Neuron (in vitro differentiated cells): ENCODE measurements around the gene CD300H.

Source experiments
- H2AFZ ChIP-seq: one replicate; pipeline ENCODE4 v1.6.1; 2013; ENCODE audit warnings: low read depth, mild to moderate bottlenecking, inconsistent platforms, low read length, moderate library complexity
- H3K27me3 ChIP-seq: one replicate; pipeline ENCODE4 v1.6.1; 2013; ENCODE audit warnings: low read length; ENCODE audit not compliant: insufficient read depth
- H3K36me3 ChIP-seq: one replicate; pipeline ENCODE4 v1.6.1; 2013; ENCODE audit warnings: low read length; ENCODE audit not compliant: insufficient read depth
- H3K4me1 ChIP-seq: one replicate; pipeline ENCODE4 v1.6.1; 2013; ENCODE audit warnings: low read length; ENCODE audit not compliant: insufficient read depth
- H3K4me3 ChIP-seq: 2 replicates; pipeline ENCODE4 v1.5.1; 2013; ENCODE audit warnings: mild to moderate bottlenecking, low read length, moderate library complexity
- H3K9me3 ChIP-seq: one replicate; pipeline ENCODE4 v1.6.1; 2013; ENCODE audit warnings: low read length

CD300H gene

GRCh38 chr17:74555427-74555940, 11.8 kb downstream of the CD300H start:
- no peaks in the 10 kb centered on the region for H3K36me3 ChIP-seq
- no peaks in the 10 kb centered on the region for H3K9me3 ChIP-seq
- no peaks in the 10 kb centered on the region for H3K27me3 ChIP-seq
- H2AFZ ChIP-seq, result no peak overlapping the region
- H3K4me3 ChIP-seq, result no peak overlapping the region
- H3K4me1 ChIP-seq, result peaks cover 14% of the 10 kb centered on the region

- Histone ChIP-seq H3K9me3 (no peaks in the 10 kb centered on the region), H3K36me3 (no peaks in the 10 kb centered on the region), H3K4me1 (peaks cover 14% of the 10 kb centered on the region), H3K27me3 (no peaks in the 10 kb centered on the region), H3K4me3 (no peak overlapping the region), H2AFZ (no peak overlapping the region)
Measured at GRCh38 chr17:74554909-74555308, 12.4 kb downstream of the CD300H start.

- Histone ChIP-seq H3K9me3 (no peaks in the 10 kb centered on the region), H3K4me1 (peaks cover 14% of the 10 kb centered on the region), H3K4me3 (no peak overlapping the region), H2AFZ (no peak overlapping the region), H3K27me3 (no peaks in the 10 kb centered on the region), H3K36me3 (no peaks in the 10 kb centered on the region)
Measured at GRCh38 chr17:74552037-74552436, 15.3 kb downstream of the CD300H start.

- Histone ChIP-seq H3K9me3 (no peaks in the 10 kb centered on the region), H3K4me3 (no peak overlapping the region), H3K36me3 (no peaks in the 10 kb centered on the region), H3K4me1 (peaks cover 14% of the 10 kb centered on the region), H3K27me3 (no peaks in the 10 kb centered on the region), H2AFZ (no peak overlapping the region)
Measured at GRCh38 chr17:74550602-74551001, 16.7 kb downstream of the CD300H start.

DNA sequence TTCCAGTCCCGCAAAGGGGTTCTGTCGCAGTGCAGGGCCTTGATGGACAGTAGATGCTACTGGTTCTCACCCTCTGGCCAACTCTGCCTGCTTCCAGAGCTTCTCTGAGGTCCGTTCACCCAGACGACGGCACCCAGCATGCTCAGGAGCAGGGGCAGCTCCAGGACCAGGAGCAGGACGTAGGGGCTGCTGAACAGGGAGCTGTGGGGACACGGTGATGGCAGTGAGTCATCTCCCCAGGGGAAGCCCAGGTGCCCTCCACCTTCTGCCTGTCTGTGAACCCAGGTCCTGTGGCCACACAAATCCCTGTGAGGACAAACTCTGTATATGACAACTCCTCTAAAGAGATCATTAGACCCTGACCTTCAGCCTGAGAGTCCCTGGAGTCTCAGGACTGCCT, 18.0 kb downstream of the CD300H start:
- peaks cover 17% of the 10 kb centered on the region for H3K4me1 ChIP-seq
- no peaks in the 10 kb centered on the region for H3K36me3 ChIP-seq
- H3K9me3 ChIP-seq, result no peaks in the 10 kb centered on the region
- no peak overlapping the region for H2AFZ ChIP-seq
- no peaks in the 10 kb centered on the region for H3K27me3 ChIP-seq
- H3K4me3 ChIP-seq, result no peak overlapping the region

DNA sequence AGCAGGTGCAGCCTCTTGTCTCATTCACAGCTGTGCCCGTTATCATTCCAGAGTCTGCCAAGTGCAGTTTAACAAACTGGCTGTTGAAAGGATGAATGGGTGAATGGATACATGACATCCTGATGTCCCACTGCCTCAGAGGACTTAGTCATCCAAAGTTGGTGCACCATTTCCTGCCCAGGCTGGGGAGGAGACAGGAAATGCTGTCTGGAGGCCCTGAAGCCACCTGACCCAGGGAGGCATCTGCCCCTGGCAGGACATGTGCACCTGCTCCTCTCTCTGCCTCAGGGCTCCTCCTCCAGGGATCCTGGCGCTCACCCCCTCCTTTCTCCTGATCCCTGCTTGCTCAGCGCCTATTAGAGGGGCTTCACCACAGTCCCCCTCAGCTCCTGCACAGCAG, 19.6 kb downstream of the CD300H start:
- H3K27me3 ChIP-seq, result no peaks in the 10 kb centered on the region
- H2AFZ ChIP-seq, result no peak overlapping the region
- H3K4me3 ChIP-seq, result no peak overlapping the region
- peaks cover 17% of the 10 kb centered on the region for H3K4me1 ChIP-seq
- no peaks in the 10 kb centered on the region for H3K36me3 ChIP-seq
- no peaks in the 10 kb centered on the region for H3K9me3 ChIP-seq

DNA sequence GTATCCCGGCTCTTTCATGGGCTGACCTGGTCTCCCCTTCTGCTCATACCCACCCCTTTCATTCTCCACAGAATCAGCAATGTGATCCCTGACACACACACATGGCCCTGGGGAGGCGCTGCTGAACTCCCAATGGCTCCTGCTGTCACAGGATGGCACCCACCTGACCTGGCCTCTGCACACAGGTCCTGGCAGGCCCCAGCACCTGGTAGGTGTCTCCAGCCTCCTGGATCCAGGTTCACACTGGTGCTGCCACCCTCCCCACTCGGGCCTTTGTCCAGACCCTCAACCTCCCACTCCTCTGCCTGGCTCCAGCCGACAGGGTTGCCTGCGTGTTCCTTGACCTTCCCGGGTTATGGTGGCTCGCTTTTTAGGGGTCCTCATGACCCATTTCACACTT, 20.0 kb downstream of the CD300H start:
- peaks cover 14% of the 10 kb centered on the region for H3K4me1 ChIP-seq
- no peaks in the 10 kb centered on the region for H3K9me3 ChIP-seq
- no peaks in the 10 kb centered on the region for H3K27me3 ChIP-seq
- no peak overlapping the region for H2AFZ ChIP-seq
- H3K36me3 ChIP-seq, result no peaks in the 10 kb centered on the region
- no peak overlapping the region for H3K4me3 ChIP-seq

DNA sequence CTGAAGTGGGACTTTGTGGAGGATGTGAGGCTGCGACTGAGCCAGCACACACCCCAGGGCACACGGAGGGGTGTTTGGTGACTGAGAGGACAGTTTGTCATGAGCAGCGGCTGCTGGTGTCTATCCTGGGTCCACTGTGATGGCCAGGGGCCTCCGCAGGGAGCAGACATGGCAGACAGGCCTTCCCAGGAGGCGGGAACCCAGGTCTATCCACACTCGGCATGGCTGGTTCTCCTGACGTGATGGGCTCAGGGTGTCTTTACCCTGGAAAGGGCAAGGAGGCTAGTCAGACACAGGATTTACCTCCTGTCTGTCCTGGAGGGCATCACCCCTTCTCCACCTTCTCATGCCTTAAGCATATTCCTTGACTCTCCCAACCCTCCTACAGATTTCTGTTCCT, 20.7 kb downstream of the CD300H start:
- H3K36me3 ChIP-seq, result no peaks in the 10 kb centered on the region
- no peaks in the 10 kb centered on the region for H3K9me3 ChIP-seq
- H3K4me3 ChIP-seq, result no peak overlapping the region
- peaks cover 4% of the 10 kb centered on the region for H3K27me3 ChIP-seq
- H3K4me1 ChIP-seq, result peaks cover 8% of the 10 kb centered on the region
- H2AFZ ChIP-seq, result no peak overlapping the region

DNA sequence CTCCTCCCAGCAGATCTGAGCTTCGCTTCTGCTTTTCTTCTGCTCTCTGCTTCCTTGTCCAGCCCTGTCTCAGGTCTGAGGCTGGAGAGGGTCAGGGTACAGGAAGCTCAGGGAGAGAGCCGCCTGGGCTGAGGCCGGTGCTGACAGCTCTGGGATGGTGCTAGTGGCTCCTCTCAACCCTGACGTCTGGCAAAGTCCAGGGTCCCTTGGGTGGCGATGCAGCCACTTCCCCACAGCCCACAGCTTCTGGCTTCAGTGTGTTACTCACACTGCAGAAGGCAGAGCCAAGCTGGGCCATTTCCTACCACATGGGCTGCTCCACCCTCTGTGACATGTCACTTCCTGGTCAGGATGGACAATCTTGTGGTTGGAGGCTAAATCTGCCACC, 21.5 kb downstream of the CD300H start, which contains the start of gene CD300C:
Gene CD300C (minus strand): TSS at position 273 of the 388 bp plus-strand sequence. CDS start 333 bp downstream, outside the sequence.
- no peak within 1 kb of the TSS for H2AFZ ChIP-seq
- no peak within 1 kb of the TSS for H3K4me3 ChIP-seq
- no peaks in the 10 kb centered on the region for H3K9me3 ChIP-seq
- H3K27me3 ChIP-seq, result peaks cover 11% of the 10 kb centered on the region
- peaks cover 3% of the 10 kb centered on the region for H3K4me1 ChIP-seq
- H3K36me3 ChIP-seq, result no peaks in the 10 kb centered on the region

DNA sequence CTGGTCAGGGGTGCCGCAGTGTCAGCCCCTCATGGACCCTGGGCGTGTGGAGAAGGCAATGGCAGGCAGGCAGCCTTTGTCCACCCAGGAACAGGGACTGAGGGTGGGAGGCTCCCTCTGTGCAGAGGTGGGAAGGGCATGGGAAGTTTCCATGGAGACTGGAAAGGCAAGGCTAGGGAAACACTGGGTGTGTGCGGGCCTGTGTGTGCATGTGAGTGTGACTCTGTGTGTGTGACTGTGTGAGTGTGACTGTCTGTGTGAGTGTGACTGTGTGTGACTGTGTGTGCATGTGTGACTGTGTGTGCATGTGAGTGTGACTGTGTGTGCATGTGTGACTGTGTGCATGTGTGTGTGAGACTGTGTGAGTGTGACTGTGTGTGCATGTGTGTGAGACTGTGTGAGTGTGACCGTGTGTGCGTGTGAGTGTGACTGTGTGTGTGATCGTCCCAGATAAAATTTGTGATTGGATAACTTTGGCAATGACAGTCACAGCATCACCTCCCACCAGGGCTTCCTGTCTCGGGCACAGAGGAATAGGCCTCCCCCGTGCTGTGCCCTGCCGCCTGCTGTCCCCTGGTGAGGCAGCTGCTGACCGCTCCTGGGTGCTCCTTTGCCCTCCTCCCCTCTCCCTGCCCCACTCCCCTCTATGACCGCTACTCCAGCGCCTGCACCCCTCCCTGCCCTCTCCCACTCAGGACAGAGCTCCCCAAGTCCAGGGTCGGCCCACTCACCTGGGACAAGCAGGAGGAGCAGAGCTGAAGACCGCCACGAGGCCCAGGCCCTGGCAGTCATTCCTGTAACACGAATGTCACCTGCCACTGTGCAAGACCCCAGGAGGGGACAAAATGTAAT, 22.1 kb downstream of the CD300H start:
- H3K9me3 ChIP-seq, result no peaks in the 10 kb centered on the region
- H3K27me3 ChIP-seq, result peaks cover 12% of the 10 kb centered on the region
- peaks cover 3% of the 10 kb centered on the region for H3K4me1 ChIP-seq
- H2AFZ ChIP-seq, result no peak overlapping the region
- H3K36me3 ChIP-seq, result no peaks in the 10 kb centered on the region
- no peak overlapping the region for H3K4me3 ChIP-seq

DNA sequence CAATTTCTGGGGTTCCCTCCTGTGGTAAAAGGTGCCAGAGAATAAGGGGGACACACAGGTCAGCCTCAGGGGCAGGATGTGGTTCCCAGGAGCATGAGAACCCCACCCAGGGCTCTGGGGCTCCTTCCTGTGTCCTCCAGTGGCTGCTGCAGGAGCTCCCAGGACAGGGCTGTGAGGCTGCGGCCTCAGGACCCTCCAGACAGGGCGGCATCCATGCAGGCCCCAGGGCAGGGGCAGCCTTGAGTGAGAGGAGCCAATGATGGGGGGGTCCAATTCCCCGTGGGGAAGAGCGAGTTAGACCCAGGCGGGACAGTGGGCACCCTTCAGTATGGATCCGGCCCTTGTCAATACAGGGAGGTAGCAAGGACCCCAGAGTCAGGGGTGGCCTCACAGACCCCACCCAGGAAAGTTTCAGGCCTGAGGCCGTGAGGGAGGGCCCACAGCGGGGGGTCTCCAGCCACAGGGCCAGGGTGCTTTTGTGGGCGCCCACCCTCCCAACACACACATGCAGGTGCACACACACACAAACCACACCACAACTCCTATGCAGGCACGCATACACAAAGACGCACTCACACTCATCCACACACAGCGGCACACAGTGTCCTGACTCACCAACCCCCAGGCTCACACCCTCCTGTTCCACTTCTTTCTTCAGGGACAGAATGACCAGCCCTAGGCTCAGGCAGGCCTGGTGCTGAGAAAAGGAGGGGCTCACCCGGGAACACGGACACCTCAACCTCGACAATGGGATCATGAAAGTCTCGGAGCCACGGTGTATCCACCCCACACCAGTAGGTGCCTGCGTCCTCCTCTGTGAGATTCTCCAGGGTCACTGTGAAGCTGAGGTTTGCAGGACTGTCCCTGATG, 23.2 kb downstream of the CD300H start:
- H3K9me3 ChIP-seq, result no peaks in the 10 kb centered on the region
- H3K4me1 ChIP-seq, result peaks cover 3% of the 10 kb centered on the region
- no peak overlapping the region for H2AFZ ChIP-seq
- no peaks in the 10 kb centered on the region for H3K36me3 ChIP-seq
- H3K27me3 ChIP-seq, result peaks cover 19% of the 10 kb centered on the region
- no peak overlapping the region for H3K4me3 ChIP-seq

DNA sequence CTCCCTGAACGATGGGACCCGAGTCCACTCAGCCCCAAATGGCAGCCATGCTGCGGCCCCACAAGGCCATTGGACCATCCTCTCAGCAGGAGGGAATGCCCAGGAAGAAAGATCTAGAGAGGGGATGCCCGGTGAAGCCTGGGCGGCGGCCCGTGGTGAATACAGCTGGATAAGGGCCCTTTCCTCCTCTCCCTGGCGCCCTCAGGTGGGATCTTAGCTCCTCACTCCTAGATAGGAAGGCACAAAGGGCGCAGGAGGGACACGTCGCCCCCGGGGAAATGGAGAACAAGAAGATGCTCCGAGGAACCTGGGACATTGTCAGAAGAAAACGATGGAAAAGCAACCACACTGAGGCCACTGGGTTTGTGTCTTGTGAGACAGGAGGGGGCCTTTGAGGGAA, 23.9 kb downstream of the CD300H start:
- H3K36me3 ChIP-seq, result no peaks in the 10 kb centered on the region
- no peak overlapping the region for H2AFZ ChIP-seq
- no peaks in the 10 kb centered on the region for H3K9me3 ChIP-seq
- no peak overlapping the region for H3K4me3 ChIP-seq
- peaks cover 3% of the 10 kb centered on the region for H3K4me1 ChIP-seq
- peaks cover 20% of the 10 kb centered on the region for H3K27me3 ChIP-seq

DNA sequence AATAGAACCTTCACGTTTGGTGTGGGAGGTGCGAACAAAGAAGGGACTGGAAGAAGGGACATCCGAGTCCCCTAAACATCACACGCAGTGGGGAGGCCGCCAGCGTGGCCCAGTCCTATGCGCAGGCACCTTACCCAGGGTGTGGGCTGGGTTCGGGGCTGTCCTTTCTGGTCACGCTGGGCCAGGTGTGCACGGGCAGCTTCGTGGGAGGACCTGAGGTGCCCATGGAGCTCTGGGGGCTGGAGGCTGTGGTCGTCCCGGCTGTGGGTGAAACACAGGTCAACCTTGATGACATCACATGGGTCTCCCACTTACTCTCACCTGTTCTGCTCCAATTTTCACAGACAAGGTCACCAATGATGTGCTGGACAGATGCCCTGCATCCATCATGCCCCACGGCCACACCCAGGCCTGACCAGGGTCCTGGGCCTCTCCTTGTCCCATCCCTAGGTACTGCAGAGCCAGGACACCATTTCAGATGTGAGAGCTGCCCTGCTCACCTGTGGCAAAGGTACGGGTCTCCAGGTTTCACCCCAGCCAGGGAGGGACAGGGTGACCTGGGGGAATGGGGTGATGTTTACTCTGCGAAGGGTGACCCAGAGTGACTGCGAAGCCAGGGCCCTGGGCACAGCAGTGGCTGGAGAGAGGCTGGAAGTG, 24.5 kb downstream of the CD300H start:
- no peak overlapping the region for H2AFZ ChIP-seq
- H3K4me1 ChIP-seq, result peaks cover 3% of the 10 kb centered on the region
- no peaks in the 10 kb centered on the region for H3K9me3 ChIP-seq
- H3K4me3 ChIP-seq, result no peak overlapping the region
- no peaks in the 10 kb centered on the region for H3K36me3 ChIP-seq
- peaks cover 24% of the 10 kb centered on the region for H3K27me3 ChIP-seq
